Stimulated activated CD4-positive, alpha-beta T cell treated with anti-CD3 and anti-CD28 coated beads, Interleukin-15, amount 100 ng/mL, for 24 hours (primary cell): Measurements from ENCODE around the gene M1AP.

ENCODE experiments used
- DNase-seq: peaks from one replicate; pipeline ENCODE4 v3.0.0-alpha.2; 2020

M1AP gene

GRCh38 chr2:74538881-74539339 is 109.2 kb downstream of the M1AP start:
- DNase-seq = no peak

- DNase-seq = no peak
Observed at GRCh38 chr2:74537140-74537539, 111.0 kb downstream of the M1AP start.

GRCh38 chr2:74536166-74536950 is 111.8 kb downstream of the M1AP start:
- no peak for DNase-seq

GRCh38 chr2:74535440-74535965 is 112.6 kb downstream of the M1AP start:
- no peak for DNase-seq

- DNase-seq = no peak
Observed at GRCh38 chr2:74534411-74534810, 113.7 kb downstream of the M1AP start.

GRCh38 chr2:74533464-74533863 is 114.7 kb downstream of the M1AP start:
- no peak for DNase-seq

GRCh38 chr2:74532222-74532621 is 115.9 kb downstream of the M1AP start:
- DNase-seq = no peak

GRCh38 chr2:74531666-74532065 is 116.5 kb downstream of the M1AP start:
- DNase-seq = no peak

- DNase-seq = peak; percentile 65
Observed at GRCh38 chr2:74530239-74531187, 117.6 kb downstream of the M1AP start.

- peak; percentile 97 for DNase-seq
Observed at GRCh38 chr2:74529357-74530238, 118.5 kb downstream of the M1AP start, which contains the start of the genes AUP1 and HTRA2. Gene AUP1 (minus strand): TSS chr2:74529706. CDS start chr2:74529629, 77 bp downstream. Gene HTRA2 (plus strand): TSS chr2:74529933. CDS start chr2:74530007, 74 bp downstream.

- no peak for DNase-seq
Observed at GRCh38 chr2:74528600-74529356, 119.4 kb downstream of the M1AP start.

- no peak for DNase-seq
Observed at GRCh38 chr2:74527741-74528140, 120.4 kb downstream of the M1AP start.

GRCh38 chr2:74526649-74527230 is 121.4 kb downstream of the M1AP start:
- no peak for DNase-seq

- DNase-seq = no peak
Observed at GRCh38 chr2:74525717-74526648, 122.1 kb downstream of the M1AP start, which contains the start of gene DQX1. Gene DQX1 (minus strand): TSS chr2:74526231. CDS start chr2:74525729, 502 bp downstream.

- DNase-seq = no peak
Observed at GRCh38 chr2:74524955-74525716, 123.0 kb downstream of the M1AP start.

- no peak for DNase-seq
Observed at GRCh38 chr2:74524005-74524404, 124.1 kb downstream of the M1AP start.

GRCh38 chr2:74522516-74522915 is 125.6 kb downstream of the M1AP start:
- no peak for DNase-seq

GRCh38 chr2:74516650-74517049 is 131.5 kb downstream of the M1AP start:
- no peak for DNase-seq
